ENCODE measurements around the gene KIF3A. TPM values are rescaled to one million over a fixed set of nuclear protein-coding genes. Genes with fewer than 3 reads are reported as not detected.
"Not testable (repeated sequence)": the region's sequence is repeated elsewhere in the genome, so short reads cannot be mapped to it uniquely, and the experiment has no call there.

Gene KIF3A
- total RNA-seq, 4 donors from 2014 or later, result 5.9 to 203 (median 19.5) TPM

DNA sequence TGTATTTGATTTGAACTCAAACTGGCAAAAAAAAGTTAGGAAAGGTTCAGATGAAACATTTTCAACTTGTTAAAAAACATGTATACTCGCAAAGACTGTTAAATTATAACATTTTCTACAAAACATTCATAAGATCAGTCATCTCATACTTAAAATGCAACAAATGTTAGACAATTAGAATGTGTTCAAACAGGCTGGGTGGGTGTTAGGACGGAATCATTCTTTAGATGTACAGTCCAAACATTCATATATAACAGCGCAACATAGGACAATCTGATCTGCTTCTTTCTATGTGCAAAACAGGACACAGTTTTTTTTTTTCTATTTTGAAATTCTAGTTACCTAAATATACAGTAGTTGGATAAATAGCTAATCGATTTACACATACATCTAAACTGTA is 41.4 kb downstream of the KIF3A start:
- H3K4me3 ChIP-seq, result no peak overlapping the region
- DNase-seq, result no peak
- intact Hi-C loops (cut with DNase I; ENCODE audit: low total_unique reads), result no loop called here

DNA sequence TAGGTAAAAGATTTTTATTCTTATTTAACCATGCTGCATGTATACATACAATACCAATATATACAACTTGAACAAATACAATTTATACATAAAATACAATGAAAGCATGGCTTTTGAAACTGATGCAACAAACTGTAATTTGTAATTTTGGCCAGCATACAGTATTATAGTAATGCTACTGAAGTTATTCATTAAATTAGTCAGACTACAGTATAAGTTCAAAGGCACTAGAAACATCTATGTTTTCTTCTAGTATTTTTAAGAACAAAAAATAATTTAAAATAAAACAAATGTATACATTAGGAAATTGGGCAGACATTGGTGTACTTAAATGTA is 44.7 kb downstream of the KIF3A start:
- DNase-seq, result no peak
- Histone ChIP-seq H3K36me3 (no peaks in the 10 kb centered on the region), H3K4me3 (no peak overlapping the region), H3K4me1 (no peaks in the 10 kb centered on the region), H3K9me3 (no peaks in the 10 kb centered on the region), H3K27me3 (no peaks in the 10 kb centered on the region), H3K27ac (no peak overlapping the region)
- TF ChIP-seq, protein P1, sequence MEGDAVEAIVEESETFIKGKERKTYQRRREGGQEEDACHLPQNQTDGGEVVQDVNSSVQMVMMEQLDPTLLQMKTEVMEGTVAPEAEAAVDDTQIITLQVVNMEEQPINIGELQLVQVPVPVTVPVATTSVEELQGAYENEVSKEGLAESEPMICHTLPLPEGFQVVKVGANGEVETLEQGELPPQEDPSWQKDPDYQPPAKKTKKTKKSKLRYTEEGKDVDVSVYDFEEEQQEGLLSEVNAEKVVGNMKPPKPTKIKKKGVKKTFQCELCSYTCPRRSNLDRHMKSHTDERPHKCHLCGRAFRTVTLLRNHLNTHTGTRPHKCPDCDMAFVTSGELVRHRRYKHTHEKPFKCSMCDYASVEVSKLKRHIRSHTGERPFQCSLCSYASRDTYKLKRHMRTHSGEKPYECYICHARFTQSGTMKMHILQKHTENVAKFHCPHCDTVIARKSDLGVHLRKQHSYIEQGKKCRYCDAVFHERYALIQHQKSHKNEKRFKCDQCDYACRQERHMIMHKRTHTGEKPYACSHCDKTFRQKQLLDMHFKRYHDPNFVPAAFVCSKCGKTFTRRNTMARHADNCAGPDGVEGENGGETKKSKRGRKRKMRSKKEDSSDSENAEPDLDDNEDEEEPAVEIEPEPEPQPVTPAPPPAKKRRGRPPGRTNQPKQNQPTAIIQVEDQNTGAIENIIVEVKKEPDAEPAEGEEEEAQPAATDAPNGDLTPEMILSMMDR (IDR thresholded peaks at IDR 0.05), result no peak
- no peak for TF ChIP-seq POLR2A (IDR thresholded peaks at IDR 0.05)
- intact Hi-C loops (cut with DNase I; ENCODE audit: low total_unique reads), result no loop called here

More for the DNA sequence above, 41.4 kb downstream of the KIF3A start:
- Histone ChIP-seq H3K9me3 (no peaks in the 10 kb centered on the region), H3K4me1 (no peaks in the 10 kb centered on the region), H3K27ac (no peak overlapping the region), H3K36me3 (no peaks in the 10 kb centered on the region), H3K27me3 (no peaks in the 10 kb centered on the region)
- TF ChIP-seq, protein P1 (IDR thresholded peaks at IDR 0.05), result no peak
- TF ChIP-seq POLR2A (IDR thresholded peaks at IDR 0.05), result no peak

DNA sequence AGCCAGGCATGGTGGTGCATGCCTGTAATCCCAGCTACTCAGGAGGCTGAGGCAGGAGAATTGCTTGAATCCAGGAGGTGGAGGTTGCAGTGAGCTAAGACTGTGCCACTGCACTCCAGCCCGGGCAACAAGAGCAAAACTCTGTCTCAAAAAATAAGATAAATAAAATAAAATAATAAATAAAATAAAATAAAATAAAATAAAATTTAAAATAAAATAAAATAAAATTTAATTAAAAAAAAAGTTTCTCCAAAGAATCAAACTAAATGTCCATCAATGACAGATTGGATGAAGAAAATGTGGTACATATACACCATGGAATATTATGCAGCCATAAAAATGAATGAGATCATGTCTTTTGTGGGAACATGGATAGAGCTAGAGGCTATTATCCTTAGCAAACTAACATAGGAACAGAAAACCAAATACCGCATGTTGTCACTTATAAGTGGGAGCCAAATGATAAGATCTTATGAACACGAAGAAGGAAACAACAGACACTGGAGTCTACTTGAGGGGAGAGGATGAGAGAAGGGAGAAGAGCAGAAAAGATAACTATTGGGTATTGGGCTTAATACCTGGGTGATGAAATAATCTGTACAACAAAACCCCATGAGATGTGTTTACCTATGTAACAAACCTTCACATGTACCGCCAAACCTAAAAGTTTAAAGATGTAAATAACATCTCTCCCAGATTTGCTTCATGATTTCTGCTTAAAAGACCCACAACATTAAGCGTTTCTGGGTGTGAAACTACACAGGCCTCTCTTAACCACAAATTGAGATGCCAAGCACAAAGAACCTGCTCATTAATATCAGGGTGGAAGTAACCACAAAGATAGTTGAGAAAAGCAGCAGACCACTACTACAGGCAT is 45.4 kb downstream of the KIF3A start:
- H3K4me1 ChIP-seq; H3K4me3 ChIP-seq; H3K36me3 ChIP-seq; H3K27me3 ChIP-seq; DNase-seq; H3K27ac ChIP-seq; intact Hi-C loops (cut with DNase I; ENCODE audit: low total_unique reads); H3K9me3 ChIP-seq: not testable (repeated sequence)

- no peak overlapping the region for H3K27ac ChIP-seq
- DNase-seq, result no peak
- no peaks in the 10 kb centered on the region for H3K9me3 ChIP-seq
- intact Hi-C loops (cut with DNase I; ENCODE audit: low total_unique reads), result no loop called here
- H3K36me3 ChIP-seq, result no peaks in the 10 kb centered on the region
- TF ChIP-seq POLR2A (IDR thresholded peaks at IDR 0.05), result no peak
- TF ChIP-seq, protein P1 (IDR thresholded peaks at IDR 0.05), result no peak
- no peak overlapping the region for H3K4me3 ChIP-seq
- no peaks in the 10 kb centered on the region for H3K4me1 ChIP-seq
- no peaks in the 10 kb centered on the region for H3K27me3 ChIP-seq
Measured at GRCh38 chr5:132690156-132690555, 47.2 kb downstream of the KIF3A start.

GRCh38 chr5:132689513-132689912 is 47.8 kb downstream of the KIF3A start:
- Histone ChIP-seq H3K4me3 (no peak overlapping the region), H3K27me3 (no peaks in the 10 kb centered on the region), H3K9me3 (no peaks in the 10 kb centered on the region), H3K36me3 (no peaks in the 10 kb centered on the region), H3K27ac (no peak overlapping the region), H3K4me1 (no peaks in the 10 kb centered on the region)
- TF ChIP-seq, protein P1 (IDR thresholded peaks at IDR 0.05), result no peak
- no peak for TF ChIP-seq POLR2A (IDR thresholded peaks at IDR 0.05)
- no peak for DNase-seq
- intact Hi-C loops (cut with DNase I; ENCODE audit: low total_unique reads), result no loop called here
